GM23338 (cell line): ENCODE results near the gene GNB1L. TPM values are rescaled to one million over a fixed set of nuclear protein-coding genes. Genes with fewer than 3 reads are reported as not detected.

Source experiments
- ATAC-seq: fragments of 200-7000 bp; cut with Tn5 transposase; 3 replicates; pipeline ENCODE4 v1.9.1; 2020
- DNase-seq: peaks from one replicate; pipeline ENCODE4 v3.0.0-alpha.2; 2015; ENCODE audit warnings: low spot score
- H2AFZ ChIP-seq: fragments of 200-600 bp; sonication (generic); 2 replicates; pipeline ENCODE4 v1.8.0; 2016; ENCODE audit warnings: antibody characterized with exemption, mild to moderate bottlenecking, moderate library complexity
- H3F3A ChIP-seq: fragments of 200-600 bp; sonication (generic); replicated peaks from 2 replicates; pipeline ENCODE4 v1.8.0; 2017; ENCODE audit warnings: antibody characterized with exemption, mixed run types, low read depth
- H3K27ac ChIP-seq: fragments of 200-600 bp; sonication (generic); 2 replicates; pipeline ENCODE4 v1.6.1; 2016; ENCODE audit warnings: low read depth
- H3K27me3 ChIP-seq: fragments of 200-600 bp; sonication (generic); 2 replicates; pipeline ENCODE4 v1.8.0; 2016; ENCODE audit warnings: mild to moderate bottlenecking, mixed run types, moderate library complexity; ENCODE audit not compliant: insufficient read depth
- H3K36me3 ChIP-seq: fragments of 200-600 bp; sonication (generic); 2 replicates; pipeline ENCODE4 v1.8.0; 2016; ENCODE audit warnings: mild to moderate bottlenecking; ENCODE audit not compliant: insufficient read depth
- H3K4me1 ChIP-seq: fragments of 200-600 bp; sonication (generic); 2 replicates; pipeline ENCODE4 v1.8.0; 2016; ENCODE audit warnings: mild to moderate bottlenecking, moderate library complexity; ENCODE audit not compliant: insufficient read depth
- H3K4me2 ChIP-seq: fragments of 200-600 bp; sonication (generic); 2 replicates; pipeline ENCODE4 v1.7.1; 2017; ENCODE audit warnings: mixed run types
- H3K4me3 ChIP-seq: fragments of 200-600 bp; sonication (generic); 2 replicates; pipeline ENCODE4 v1.6.1; 2016; ENCODE audit warnings: mixed run types
- H3K79me2 ChIP-seq: fragments of 200-600 bp; sonication (generic); replicated peaks from 2 replicates; pipeline ENCODE4 v1.8.0; 2017; ENCODE audit warnings: mild to moderate bottlenecking; ENCODE audit not compliant: insufficient read depth
- H3K9me2 ChIP-seq: fragments of 200-600 bp; sonication (generic); 2 replicates; pipeline ENCODE4 v1.8.0; 2017; ENCODE audit not compliant: insufficient read depth
- H4K20me1 ChIP-seq: fragments of 200-600 bp; sonication (generic); replicated peaks from 2 replicates; pipeline ENCODE4 v1.8.0; 2017; ENCODE audit warnings: mild to moderate bottlenecking; ENCODE audit not compliant: insufficient read depth
- H3K27ac Mint-ChIP-seq: 2 replicates; pipeline ENCODE4 v1.8.0; 2020; ENCODE audit warnings: inconsistent platforms, mild to moderate bottlenecking, moderate library complexity, mixed read lengths
- H3K27me3 Mint-ChIP-seq: 3 replicates; pipeline ENCODE4 v1.8.0; 2022; ENCODE audit warnings: low read depth, mild to moderate bottlenecking, moderate library complexity, mixed read lengths, inconsistent platforms; ENCODE audit not compliant: insufficient read depth, poor library complexity
- H3K36me3 Mint-ChIP-seq: 3 replicates; pipeline ENCODE4 v1.8.0; 2021; ENCODE audit warnings: low read depth, mild to moderate bottlenecking, inconsistent platforms, moderate library complexity, mixed read lengths
- H3K4me1 Mint-ChIP-seq: 3 replicates; pipeline ENCODE4 v1.8.0; 2020; ENCODE audit warnings: mild to moderate bottlenecking, inconsistent platforms, mixed read lengths
- H3K4me3 Mint-ChIP-seq: 3 replicates; pipeline ENCODE4 v1.8.0; 2021; ENCODE audit warnings: moderate library complexity, mild to moderate bottlenecking, inconsistent platforms, mixed read lengths
- H3K9me3 Mint-ChIP-seq: 3 replicates; pipeline ENCODE4 v1.8.0; 2020; ENCODE audit warnings: moderate library complexity, mild to moderate bottlenecking, inconsistent platforms, mixed read lengths
- EZH2 ChIP-seq: fragments of 200-600 bp; sonication (generic); IDR thresholded peaks from one replicate; pipeline ENCODE4 v1.8.0; 2017; ENCODE audit warnings: antibody characterized with exemption, mild to moderate bottlenecking, low read depth; ENCODE audit not compliant: unreplicated experiment
- EZH2phosphoT487 ChIP-seq: fragments of 200-600 bp; sonication (generic); IDR thresholded peaks from one replicate; pipeline ENCODE4 v1.8.1; 2018; ENCODE audit warnings: antibody characterized with exemption; ENCODE audit not compliant: unreplicated experiment
- JUNB ChIP-seq: IDR thresholded peaks from one replicate; pipeline ENCODE4 v1.6.1; 2016; ENCODE audit warnings: antibody characterized with exemption; ENCODE audit not compliant: unreplicated experiment
- REST ChIP-seq: IDR thresholded peaks from one replicate; pipeline ENCODE4 v1.6.1; 2018; ENCODE audit warnings: antibody characterized with exemption; ENCODE audit not compliant: unreplicated experiment
- ZNF462 ChIP-seq: fragments of 250-450 bp; sonication (Bioruptor Pico); IDR thresholded peaks from 2 replicates; pipeline ENCODE4 v1.5.0; 2020; ENCODE audit warnings: mild to moderate bottlenecking, moderate library complexity
- polyA plus RNA-seq: library from polyadenylated mRNA; unstranded; fragments of >200 nt; fragmentation: Nextera tagmentation; extraction: Ambion mirVana; gene quantifications from 2 replicates; pipeline ENCODE4 v1.2.1, GENCODE V29; 2016
- total RNA-seq: library from RNA; depleted of rRNA; stranded (reverse); fragments of >200 nt; shearing (Covaris generic); gene quantifications from 2 replicates; pipeline ENCODE4 v1.2.3, GENCODE V29; 2014

GNB1L gene
- total and polyA plus RNA-seq, 2 experiments from 2014 or later = 15.2 to 27.8 TPM

- H3K4me2 ChIP-seq = no peak overlapping the region
- no peak for DNase-seq
Measured at GRCh38 chr22:19875531-19876313, 21.0 kb upstream of the GNB1L start.

More at GRCh38 chr22:19875531-19876313, 21.0 kb upstream of the GNB1L start:
- Histone ChIP-seq H3K4me3 (no peak overlapping the region), H3K27ac (no peak overlapping the region; the same call in 1 of the 2 replicates), H2AFZ (no peak overlapping the region), H3K9me2 (no peaks in the 10 kb centered on the region), H4K20me1 (no peaks in the 10 kb centered on the region), H3K79me2 (no peaks in the 10 kb centered on the region), H3K4me1 (peaks cover 6% of the 10 kb centered on the region; the same call in 1 of the 2 replicates), H3K36me3 (no peaks in the 10 kb centered on the region), H3F3A (peaks cover 2% of the 10 kb centered on the region; the same call in 1 of the 2 replicates), H3K27me3 (no peaks in the 10 kb centered on the region)
- peaks cover 10% of the 10 kb centered on the region for H3K27me3 Mint-ChIP-seq
- no peaks in the 10 kb centered on the region for H3K9me3 Mint-ChIP-seq
- no peak overlapping the region for H3K4me3 Mint-ChIP-seq
- no peak overlapping the region for H3K27ac Mint-ChIP-seq
- TF ChIP-seq REST = no peak
- no peak for TF ChIP-seq EZH2
- no peak for TF ChIP-seq ZNF462 (CRISPR knock-in tag)
- no peak for TF ChIP-seq EZH2phosphoT487
- no peak for TF ChIP-seq JUNB
- no peaks in the 10 kb centered on the region for H3K36me3 Mint-ChIP-seq
- no peak for ATAC-seq
- peaks cover 15% of the 10 kb centered on the region for H3K4me1 Mint-ChIP-seq
